B cell (primary cell): Measurements from ENCODE around the gene BMP8A. TPM values are rescaled to one million over a fixed set of nuclear protein-coding genes. Genes with fewer than 3 reads are reported as not detected.

Source experiments
- ATAC-seq: fragments of 200-7000 bp; cut with Tn5 transposase; one replicate; pipeline ENCODE4 v1.10.0; 2021; ENCODE audit warnings: low read depth, mild to moderate bottlenecking, moderate number of reproducible peaks, moderate library complexity
- CTCF ChIA-PET: fragments of 350-600 bp; sonication (Branson Sonifier 250); formaldehyde crosslinking; loops from one replicate; lab custom pipeline; 2021; ENCODE audit warnings: antibody characterized with exemption, inconsistent platforms; lab: Charles Lee
- POLR2A ChIA-PET: fragments of 350-600 bp; sonication (Branson Sonifier 250); formaldehyde crosslinking; loops from one replicate; lab custom pipeline; 2021; ENCODE audit warnings: antibody characterized with exemption; lab: Charles Lee
- DNase-seq: peaks from one replicate; pipeline ENCODE4 v3.0.0; 2013
- H2AFZ ChIP-seq: 2 replicates; pipeline ENCODE4 v1.6.1; 2012; ENCODE audit warnings: mild to moderate bottlenecking, low read depth, low read length; ENCODE audit not compliant: insufficient read depth, poor library complexity, severe bottlenecking
- H3K27ac ChIP-seq, 2 donors: 1 replicate in 1 of 2; 2 replicates in 1 of 2; pipeline ENCODE4 v1.5.1; 2012 to 2013; ENCODE audit warnings: low read length in 2 of 2, mild to moderate bottlenecking in 2 of 2, moderate library complexity in 1 of 2
- H3K27me3 ChIP-seq, 4 experiments: fragments of 200-600 bp in 1 of 4; sonication (generic) in 1 of 4; replicated peaks in 1 of 4; 1 replicate in 2 of 4; 2 replicates in 2 of 4; pipeline versions ENCODE4 v1.6.1 to v1.7.0; 2013 to 2016; ENCODE audit warnings: low read length in 3 of 4, mild to moderate bottlenecking in 2 of 4, mixed read lengths in 1 of 4, moderate library complexity in 1 of 4; ENCODE audit not compliant: insufficient read depth in 4 of 4, control insufficient read depth in 3 of 4; ENCODE audit errors: control extremely low read depth in 1 of 4
- H3K36me3 ChIP-seq, 2 experiments: replicated peaks in 1 of 2; 1 replicate in 1 of 2; 2 replicates in 1 of 2; pipeline versions ENCODE4 v1.6.1 to v1.7.1; 2013; ENCODE audit warnings: low read length in 1 of 2; ENCODE audit not compliant: insufficient read depth in 2 of 2, control insufficient read depth in 1 of 2; ENCODE audit errors: control extremely low read depth in 1 of 2, extremely low read depth in 1 of 2
- H3K4me1 ChIP-seq, 2 donors: fragments of 200-600 bp in 1 of 2; sonication (generic) in 1 of 2; 1 replicate in 1 of 2; 2 replicates in 1 of 2; pipeline versions ENCODE4 v1.5.1 to v1.6.1; 2013 to 2017; ENCODE audit warnings: low read length in 2 of 2; ENCODE audit not compliant: control insufficient read depth in 2 of 2, insufficient read depth in 2 of 2
- H3K4me2 ChIP-seq: replicated peaks from 2 replicates; pipeline ENCODE3; 2012; ENCODE audit warnings: mild to moderate bottlenecking, low read depth, low read length; ENCODE audit not compliant: poor library complexity, severe bottlenecking
- H3K4me3 ChIP-seq, 5 experiments: fragments of 200-600 bp in 1 of 5; sonication (generic) in 1 of 5; 1 replicate in 3 of 5; 2 replicates in 2 of 5; pipeline versions ENCODE4 v1.5.1 to v1.7.0; 2011 to 2016; ENCODE audit warnings: low read length in 4 of 5, mild to moderate bottlenecking in 4 of 5, low read depth in 2 of 5, control low read depth in 1 of 5, moderate library complexity in 1 of 5; ENCODE audit not compliant: insufficient read depth in 1 of 5; ENCODE audit errors: control extremely low read depth in 1 of 5, extremely low read depth in 1 of 5
- H3K79me2 ChIP-seq: fragments of 200-600 bp; sonication (generic); one replicate; pipeline ENCODE4 v1.6.0; 2016; ENCODE audit warnings: low read length; ENCODE audit not compliant: control insufficient read depth, insufficient read depth
- H3K9ac ChIP-seq: fragments of 200-600 bp; sonication (generic); 2 replicates; pipeline ENCODE4 v1.6.1; 2017; ENCODE audit warnings: mild to moderate bottlenecking, low read length, moderate library complexity
- H3K9me3 ChIP-seq, 3 donors: one replicate each; pipeline versions ENCODE4 v1.6.1 to v1.7.1; 2013; ENCODE audit warnings: low read length in 2 of 3; ENCODE audit not compliant: control insufficient read depth in 2 of 3, insufficient read depth in 1 of 3; ENCODE audit errors: control extremely low read depth in 1 of 3
- H4K20me1 ChIP-seq: 2 replicates; pipeline ENCODE4 v1.6.0; 2012; ENCODE audit warnings: mild to moderate bottlenecking, low read length; ENCODE audit not compliant: insufficient read depth, control insufficient read depth, poor library complexity, severe bottlenecking
- H3K27ac Mint-ChIP-seq: one replicate; pipeline ENCODE4 v1.8.0; 2021; ENCODE audit warnings: mixed read lengths
- H3K27me3 Mint-ChIP-seq: one replicate; pipeline ENCODE4 v1.8.0; 2021; ENCODE audit warnings: mixed read lengths
- H3K4me1 Mint-ChIP-seq: one replicate; pipeline ENCODE4 v1.8.0; 2021; ENCODE audit warnings: mixed read lengths
- H3K4me3 Mint-ChIP-seq: one replicate; pipeline ENCODE4 v1.8.0; 2021; ENCODE audit warnings: mixed read lengths
- H3K9me3 Mint-ChIP-seq: one replicate; pipeline ENCODE4 v1.8.0; 2022; ENCODE audit warnings: mixed read lengths; ENCODE audit not compliant: insufficient read depth
- CTCF ChIP-seq: fragments of 200-600 bp; IDR thresholded peaks from one replicate; pipeline ENCODE4 v1.8.0; 2022; ENCODE audit warnings: antibody characterized with exemption, mild to moderate bottlenecking
- EZH2 ChIP-seq: IDR thresholded peaks from 2 replicates; pipeline ENCODE4 v1.6.1; 2012; ENCODE audit warnings: borderline replicate concordance, low read depth, mild to moderate bottlenecking, moderate library complexity, low read length; ENCODE audit not compliant: insufficient read depth, poor library complexity, severe bottlenecking
- WGBS: methylation state at CpG from one replicate; pipeline ENCODE4 v1.1.5; 2013; ENCODE audit warnings: missing lambda C conversion rate; ENCODE audit not compliant: insufficient coverage; 5-methylcytosine and 5-hydroxymethylcytosine counted together
- intact Hi-C: fragments of 100-400 bp; cut with micrococcal nuclease; formaldehyde crosslinking; loops from one replicate; pipeline ENCODE4 v1.10.0; 2022
- polyA plus RNA-seq: library from polyadenylated mRNA; depleted of rRNA; stranded (reverse); fragments of >200 nt; gene quantifications from 2 replicates; pipeline ENCODE4 v1.2.3, GENCODE V29; 2012
- total RNA-seq, 2 donors: library from RNA; stranded (reverse); fragments of 120-200 nt in 1 of 2; gene quantifications; 1 replicate in 1 of 2; 2 replicates in 1 of 2; pipeline versions ENCODE4 v1.2.3 to v1.2.4, GENCODE V29; 2013 to 2022

The BMP8A gene
- total and polyA plus RNA-seq, 2 donors (not counting 1 experiment from before 2014, with no cell fraction given): 0.25 to 1.1 TPM

GRCh38 chr1:39563669-39564068, 72.2 kb downstream of the BMP8A start:
- ATAC-seq (no peak), DNase-seq (no peak)
- Mint-ChIP-seq H3K27ac (no peak overlapping the region), H3K4me3 (no peak overlapping the region), H3K4me1 (peaks cover 7% of the 10 kb centered on the region), H3K9me3 (no peaks in the 10 kb centered on the region), H3K27me3 (no peaks in the 10 kb centered on the region)
- ChIA-PET CTCF (interaction anchor here (1.9 kb wide), 1 partner anchor 12 kb away, joined by 4 read pairs; no protein-coding TSS in a partner anchor), POLR2A (no interaction called here)
- 98% methylated on average over 15 of the region's 15 CpGs for WGBS
- TF ChIP-seq CTCF (no peak), EZH2 (no peak)
- no peak overlapping the region for H3K27ac ChIP-seq
- peaks cover 0 to 5% of the 10 kb centered on the region in 2 donors for H3K4me1 ChIP-seq
- H3K4me2 ChIP-seq: no peak overlapping the region
- peaks cover 10% of the 10 kb centered on the region for H4K20me1 ChIP-seq
- no peak overlapping the region for H2AFZ ChIP-seq
- intact Hi-C loops: no loop called here
- no peaks in the 10 kb centered on the region for H3K79me2 ChIP-seq
- peaks cover 0 to 7% (median 0%) of the 10 kb centered on the region in 3 donors for H3K9me3 ChIP-seq
- no peaks in the 10 kb centered on the region for H3K27me3 ChIP-seq
- H3K4me3 ChIP-seq: no peak overlapping the region
- no peak overlapping the region for H3K9ac ChIP-seq
- H3K36me3 ChIP-seq: peaks cover 18 to 83% of the 10 kb centered on the region in 2 experiments

GRCh38 chr1:39564340-39564739, 72.9 kb downstream of the BMP8A start:
- no peak overlapping the region for H3K9ac ChIP-seq
- no peak overlapping the region for H3K27ac ChIP-seq
- H3K9me3 ChIP-seq: peaks cover 0 to 7% (median 0%) of the 10 kb centered on the region in 3 donors
- no peaks in the 10 kb centered on the region for H3K4me1 ChIP-seq
- no peaks in the 10 kb centered on the region for H3K27me3 ChIP-seq
- H4K20me1 ChIP-seq: peaks cover 10% of the 10 kb centered on the region
- no peaks in the 10 kb centered on the region for H3K79me2 ChIP-seq
- H2AFZ ChIP-seq: no peak overlapping the region
- CTCF ChIA-PET: interaction anchor here (1.9 kb wide), 1 partner anchor 11 kb away, joined by 4 read pairs; no protein-coding TSS in a partner anchor
- no peaks in the 10 kb centered on the region for H3K27me3 Mint-ChIP-seq
- H3K4me3 ChIP-seq: no peak overlapping the region
- no peaks in the 10 kb centered on the region for H3K9me3 Mint-ChIP-seq
- H3K4me3 Mint-ChIP-seq: no peak overlapping the region
- peaks cover 2% of the 10 kb centered on the region for H3K4me1 Mint-ChIP-seq
- H3K4me2 ChIP-seq: no peak overlapping the region
- ATAC-seq (no peak), DNase-seq (no peak)
- intact Hi-C loops: no loop called here
- WGBS: 100% methylated on average over 6 of the region's 7 CpGs
- H3K27ac Mint-ChIP-seq: no peak overlapping the region
- POLR2A ChIA-PET: no interaction called here
- peaks cover 21 to 87% of the 10 kb centered on the region in 2 experiments for H3K36me3 ChIP-seq
- TF ChIP-seq CTCF (no peak), EZH2 (no peak)
